Neural cell (in vitro differentiated cells): ENCODE results near the gene CD164L2.

Experiments
- CTCF ChIP-seq: fragments of 450-650 bp; IDR thresholded peaks from 2 replicates; pipeline ENCODE4 v1.5.1; 2014; ENCODE audit warnings: antibody characterized with exemption, mild to moderate bottlenecking, moderate library complexity; ENCODE audit not compliant: poor library complexity, severe bottlenecking
- EZH2 ChIP-seq: fragments of 200-600, 300-800 bp; shearing (Covaris generic), sonication (generic); IDR thresholded peaks from 2 replicates; pipeline ENCODE4 v1.6.1; 2014; ENCODE audit warnings: antibody characterized with exemption, low read length, borderline replicate concordance, mild to moderate bottlenecking; ENCODE audit not compliant: insufficient read depth, poor library complexity, severe bottlenecking
- RAD21 ChIP-seq: fragments of 450-650 bp; conservative IDR thresholded peaks from 2 replicates; pipeline ENCODE4 v1.6.1; 2014; ENCODE audit warnings: antibody characterized with exemption, mild to moderate bottlenecking, moderate library complexity
- REST ChIP-seq: IDR thresholded peaks from 2 replicates; pipeline ENCODE4 v1.6.1; 2012; ENCODE audit warnings: borderline replicate concordance

- TF ChIP-seq CTCF: no peak
- no peak for TF ChIP-seq RAD21
- no peak for TF ChIP-seq EZH2
- TF ChIP-seq REST: no peak
Measured at GRCh38 chr1:27429029-27429425, 45.9 kb upstream of the CD164L2 start.
